ENCODE data around the gene ZNF32. TPM values are rescaled to one million over a fixed set of nuclear protein-coding genes. Genes with fewer than 3 reads are reported as not detected.

Gene ZNF32
- total and polyA plus RNA-seq, 2 of the 8 experiments (the other 6 are each of a cell fraction or from before 2014, with no cell fraction given) = 17.2 to 22.5 TPM

DNA sequence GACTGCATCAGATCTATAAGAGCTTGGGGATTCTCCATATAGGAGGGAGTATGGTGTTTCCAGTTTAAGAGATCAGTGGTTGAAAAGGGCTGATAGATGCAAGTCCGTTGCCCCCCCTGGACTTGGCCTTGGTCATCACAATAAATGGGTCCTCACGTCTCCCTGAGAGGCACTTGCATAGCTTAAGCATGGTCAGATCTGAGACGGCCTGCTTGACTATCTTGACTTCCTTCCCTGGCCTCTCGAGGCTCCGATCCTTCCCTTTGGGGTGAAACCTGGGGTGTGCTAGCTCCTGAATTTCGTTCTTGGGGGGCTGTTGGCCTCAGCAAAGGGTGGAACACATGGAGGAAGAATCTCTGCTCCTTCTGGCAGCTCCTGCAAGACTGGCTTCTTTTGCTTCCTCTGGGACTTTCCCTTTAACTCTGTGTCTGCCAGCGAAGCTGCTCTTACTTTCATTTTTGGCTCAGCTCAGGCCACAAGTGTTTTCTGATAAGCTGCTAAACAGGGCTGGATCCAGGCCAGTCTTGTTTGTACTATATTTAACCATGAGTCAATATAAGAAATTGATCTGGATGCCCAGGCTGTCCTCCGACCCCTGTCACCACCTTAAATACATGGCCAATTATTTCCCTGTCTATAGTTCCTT, 53.6 kb downstream of the ZNF32 start:
- Histone ChIP-seq H3K4me3 (ENCODE audit: extremely low read depth in 1 of 4, insufficient read depth in 2 of 4, low read depth in 3 of 4, low read length in 4 of 4) (no peak overlapping the region), H3K9ac (replicated peaks in 1 of 4; ENCODE audit: extremely low read depth in 1 of 4, low read depth in 3 of 4, low read length in 3 of 4) (no peak overlapping the region), H2AFZ (ENCODE audit: low read length) (no peak overlapping the region), H3K27me3 (replicated peaks in 1 of 4; ENCODE audit: control insufficient read depth in 3 of 4, extremely low read depth in 1 of 4, insufficient read depth in 3 of 4, low read length in 3 of 4) (no peaks in the 10 kb centered on the region; a peak in 1 of 7 replicates), H2BK120ac (replicated peaks; ENCODE audit: low read depth, low read length) (no peak overlapping the region), H3K9me3 (ENCODE audit: insufficient read depth in 2 of 2, low read depth in 1 of 2, low read length in 1 of 2) (peaks cover 39 to 46% of the 10 kb centered on the region in 2 experiments), H3K79me1 (ENCODE audit: low read depth, low read length) (no peaks in the 10 kb centered on the region), H3K18ac (ENCODE audit: extremely low read depth, low read length) (no peak overlapping the region), H3K56ac (replicated peaks; ENCODE audit: insufficient read length, low read depth, low read length) (no peak overlapping the region), H3K4ac (replicated peaks; ENCODE audit: insufficient read length, low read depth, low read length) (no peak overlapping the region), H2AK5ac (ENCODE audit: low read depth, low read length) (no peak overlapping the region), H2BK20ac (ENCODE audit: low read length) (no peak overlapping the region), H2BK12ac (ENCODE audit: low read depth, low read length) (no peak overlapping the region), H3K4me2 (ENCODE audit: insufficient read depth in 1 of 2, low read depth in 2 of 2, low read length in 2 of 2) (no peak overlapping the region), H4K20me1 (replicated peaks in 1 of 2; ENCODE audit: control insufficient read depth in 1 of 2, insufficient read depth in 2 of 2, low read length in 2 of 2) (no peaks in the 10 kb centered on the region), H4K8ac (ENCODE audit: extremely low read depth, insufficient read depth, low read length) (no peak overlapping the region), H3K14ac (ENCODE audit: insufficient read length) (no peak overlapping the region), H3K36me3 (ENCODE audit: control insufficient read depth in 2 of 4, insufficient read depth in 4 of 4, low read length in 3 of 4) (no peaks in the 10 kb centered on the region), H2BK15ac (ENCODE audit: low read length) (no peak overlapping the region), H3K4me1 (replicated peaks in 1 of 4; ENCODE audit: control insufficient read depth in 3 of 4, insufficient read depth in 4 of 4, low read length in 3 of 4) (no peaks in the 10 kb centered on the region), H4K5ac (ENCODE audit: insufficient read length, low read depth, low read length) (no peak overlapping the region), H3K79me2 (ENCODE audit: control insufficient read depth in 1 of 2, insufficient read depth in 2 of 2, low read length in 2 of 2) (no peaks in the 10 kb centered on the region), H3K23me2 (ENCODE audit: low read depth, low read length) (no peaks in the 10 kb centered on the region), H4K91ac (replicated peaks; ENCODE audit: insufficient read length, low read length) (no peak overlapping the region), H2BK5ac (ENCODE audit: low read depth, low read length) (no peak overlapping the region), H3K27ac (ENCODE audit: low read depth, low read length) (no peak overlapping the region), H3K23ac (ENCODE audit: insufficient read length) (no peak overlapping the region)
- DNase-seq (ENCODE audit: low read depth in 1 of 2, low spot score in 2 of 2) (no peak), FAIRE-seq (no peak)
- CTCF ChIA-PET (ENCODE audit: partially characterized antibody) = no interaction called here
- whole genome bisulfite sequencing, 2 experiments (ENCODE audit: extremely low coverage in 1 of 2, insufficient coverage in 1 of 2, insufficient read length in 1 of 2, insufficient replicate concordance in 2 of 2, low coverage in 1 of 2, low lambda C conversion rate in 2 of 2, missing lambda C conversion rate in 1 of 2) = 79% methylated on average over 8 of the region's 8 CpGs; no CpG with 5 or more reads in 1 of the 2 experiments
- POLR2A ChIA-PET (ENCODE audit: partially characterized antibody) = interaction anchor here (0.9 kb wide), 1 partner anchor 18 kb away, joined by 4 read pairs; no protein-coding TSS in a partner anchor
- TF ChIP-seq KDM5A (IDR thresholded peaks at IDR 0.05; ENCODE audit: low read length) (no peak), SRF (IDR thresholded peaks at IDR 0.05; ENCODE audit: low read depth, low read length) (no peak), PHF8 (conservative IDR thresholded peaks at IDR 0.05; ENCODE audit: low read depth, low read length) (no peak), SAP30 (IDR thresholded peaks at IDR 0.05; ENCODE audit: insufficient read depth, insufficient replicate concordance, low read length) (no peak), SIX5 (IDR thresholded peaks at IDR 0.05; ENCODE audit: low read depth, low read length) (no peak), CTBP2 (IDR thresholded peaks at IDR 0.05; ENCODE audit: borderline replicate concordance, insufficient read depth, insufficient read length, low read length) (no peak), TAF7 (optimal IDR thresholded peaks at IDR 0.05; ENCODE audit: borderline replicate concordance, low read depth, low read length) (no peak), JUND (IDR thresholded peaks at IDR 0.05; ENCODE audit: low read length) (no peak), SUZ12 (IDR thresholded peaks at IDR 0.05; ENCODE audit: low read length) (no peak)
- TF ChIP-seq, protein P1, sequence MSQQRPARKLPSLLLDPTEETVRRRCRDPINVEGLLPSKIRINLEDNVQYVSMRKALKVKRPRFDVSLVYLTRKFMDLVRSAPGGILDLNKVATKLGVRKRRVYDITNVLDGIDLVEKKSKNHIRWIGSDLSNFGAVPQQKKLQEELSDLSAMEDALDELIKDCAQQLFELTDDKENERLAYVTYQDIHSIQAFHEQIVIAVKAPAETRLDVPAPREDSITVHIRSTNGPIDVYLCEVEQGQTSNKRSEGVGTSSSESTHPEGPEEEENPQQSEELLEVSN (IDR thresholded peaks at IDR 0.05) = no peak
